ENCODE measurements around the gene P4HTM. TPM values are rescaled to one million over a fixed set of nuclear protein-coding genes. Genes with fewer than 3 reads are reported as not detected.

Gene P4HTM
- total RNA-seq, 1 experiment from 2014 or later = 49.1 TPM

GRCh38 chr3:49025793-49026520 is 35.9 kb downstream of the P4HTM start:
- intact Hi-C loops (cut with micrococcal nuclease; ENCODE audit: unreplicated experiment) = loop anchor here (5.0 kb wide), 1 partner anchor 66 kb away; the partner anchor contains the start of gene QRICH1
- no peak for DNase-seq
- H3F3A ChIP-seq (ENCODE audit: insufficient read depth, low read depth) = peaks cover 52% of the 10 kb centered on the region
- no peak overlapping the region for H3K4me2 ChIP-seq
- peaks cover 14% of the 10 kb centered on the region; the same call in 1 of the 2 replicates for H3K36me3 ChIP-seq (ENCODE audit: low read depth)
- H4K20me1 ChIP-seq (ENCODE audit: insufficient read depth) = no peaks in the 10 kb centered on the region; the same call in 1 of the 2 replicates
- TF ChIP-seq EZH2 (IDR thresholded peaks at IDR 0.05; ENCODE audit: low read depth) (no peak), CTCF (conservative IDR thresholded peaks at IDR 0.05) (no peak)
- POLR2A ChIA-PET (ENCODE audit: unreplicated experiment) = interaction anchor here (0.6 kb wide), 1 partner anchor 282 kb away, joined by 5 read pairs; no protein-coding TSS in a partner anchor
- no peak overlapping the region for H3K4me3 ChIP-seq
- H3K27me3 ChIP-seq (ENCODE audit: insufficient read depth, low read depth) = no peaks in the 10 kb centered on the region
- no peak overlapping the region for H3K27ac ChIP-seq
- peaks cover 19% of the 10 kb centered on the region for H3K4me1 ChIP-seq (replicated peaks; ENCODE audit: insufficient read depth)
- H3K9me2 ChIP-seq (ENCODE audit: insufficient read depth) = no peaks in the 10 kb centered on the region
- no peaks in the 10 kb centered on the region for H3K9me3 ChIP-seq (ENCODE audit: insufficient read depth, low read depth)
- peaks cover 63% of the 10 kb centered on the region for H3K79me2 ChIP-seq (ENCODE audit: low read depth)
- CTCF ChIA-PET = no interaction called here
- no peak overlapping the region for H2AFZ ChIP-seq
- no TSS peak for BruUV-seq (replicated peaks)

DNA sequence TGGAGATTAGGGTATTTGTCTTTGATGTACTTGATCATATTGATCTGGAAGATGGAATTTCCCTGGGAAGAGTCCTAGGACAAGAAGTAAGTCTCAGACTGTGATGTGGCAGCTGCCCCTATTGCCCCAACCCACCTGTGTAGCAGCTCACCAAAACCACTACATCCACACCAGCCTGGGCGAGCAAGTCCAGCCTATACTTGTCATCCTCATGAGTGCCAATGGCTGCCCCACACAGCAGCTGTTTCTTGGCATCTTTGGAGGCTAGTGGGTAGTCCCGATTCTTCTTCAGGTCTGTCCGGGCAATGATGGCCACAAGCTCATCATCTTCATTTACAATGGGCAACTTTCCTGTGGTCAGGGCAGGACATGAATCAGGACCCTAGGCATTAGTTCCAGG is 36.5 kb downstream of the P4HTM start:
- Histone ChIP-seq H3K9me2 (ENCODE audit: insufficient read depth) (no peaks in the 10 kb centered on the region), H3K27me3 (ENCODE audit: insufficient read depth, low read depth) (no peaks in the 10 kb centered on the region), H3K4me1 (replicated peaks; ENCODE audit: insufficient read depth) (peaks cover 19% of the 10 kb centered on the region), H3K79me2 (ENCODE audit: low read depth) (peaks cover 61% of the 10 kb centered on the region), H3F3A (ENCODE audit: insufficient read depth, low read depth) (peaks cover 57% of the 10 kb centered on the region), H2AFZ (no peak overlapping the region), H4K20me1 (ENCODE audit: insufficient read depth) (no peaks in the 10 kb centered on the region; the same call in 1 of the 2 replicates), H3K36me3 (ENCODE audit: low read depth) (peaks cover 14% of the 10 kb centered on the region; the same call in 1 of the 2 replicates), H3K4me3 (no peak overlapping the region), H3K27ac (no peak overlapping the region), H3K4me2 (no peak overlapping the region), H3K9me3 (ENCODE audit: insufficient read depth, low read depth) (no peaks in the 10 kb centered on the region)
- intact Hi-C loops (cut with micrococcal nuclease; ENCODE audit: unreplicated experiment) = loop anchor here (5.0 kb wide), 1 partner anchor 66 kb away; the partner anchor contains the start of gene QRICH1
- POLR2A ChIA-PET (ENCODE audit: unreplicated experiment) = interaction anchor here (0.6 kb wide), 1 partner anchor 20 kb away, joined by 5 read pairs; the partner anchor contains the start of gene WDR6
- CTCF ChIA-PET = no interaction called here
- no peak for TF ChIP-seq CTCF (conservative IDR thresholded peaks at IDR 0.05)
- TF ChIP-seq EZH2 (IDR thresholded peaks at IDR 0.05; ENCODE audit: low read depth) = no peak
- no peak for DNase-seq
- no TSS peak for BruUV-seq (replicated peaks)

DNA sequence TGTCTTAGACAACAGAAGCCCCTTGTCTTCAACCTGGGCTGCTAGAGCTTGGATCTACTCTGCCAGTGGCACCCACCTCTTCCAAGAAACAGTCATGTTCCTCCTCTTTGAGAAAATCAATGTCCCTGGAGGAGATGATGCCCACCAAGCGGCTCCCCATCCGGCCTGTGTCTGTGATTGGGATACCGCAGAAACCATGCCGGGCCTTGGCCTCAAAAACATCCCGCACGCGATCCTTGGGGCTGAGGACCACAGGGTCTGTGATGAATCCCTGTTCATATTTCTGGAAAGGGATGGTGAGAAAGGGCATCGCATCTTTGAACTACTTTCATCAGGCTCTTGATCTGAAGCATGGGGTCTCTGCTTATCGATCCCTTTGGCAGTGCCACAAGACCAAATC is 37.6 kb downstream of the P4HTM start:
- Histone ChIP-seq H3K27ac (no peak overlapping the region), H3K4me2 (peak overlapping the region; percentile 95), H2AFZ (no peak overlapping the region), H3K4me3 (no peak overlapping the region), H3K27me3 (ENCODE audit: insufficient read depth, low read depth) (no peaks in the 10 kb centered on the region), H3K9me2 (ENCODE audit: insufficient read depth) (no peaks in the 10 kb centered on the region), H3K4me1 (replicated peaks; ENCODE audit: insufficient read depth) (peaks cover 19% of the 10 kb centered on the region), H3K79me2 (ENCODE audit: low read depth) (peaks cover 57% of the 10 kb centered on the region), H4K20me1 (ENCODE audit: insufficient read depth) (no peaks in the 10 kb centered on the region; the same call in 1 of the 2 replicates), H3F3A (ENCODE audit: insufficient read depth, low read depth) (peaks cover 49% of the 10 kb centered on the region), H3K9me3 (ENCODE audit: insufficient read depth, low read depth) (no peaks in the 10 kb centered on the region), H3K36me3 (ENCODE audit: low read depth) (peaks cover 14% of the 10 kb centered on the region; the same call in 1 of the 2 replicates)
- no TSS peak for BruUV-seq (replicated peaks)
- intact Hi-C loops (cut with micrococcal nuclease; ENCODE audit: unreplicated experiment) = loop anchor here (5.0 kb wide), 1 partner anchor 65 kb away; the partner anchor contains the start of gene QRICH1
- no peak for DNase-seq
- TF ChIP-seq EZH2 (IDR thresholded peaks at IDR 0.05; ENCODE audit: low read depth) = no peak
- no peak for TF ChIP-seq CTCF (conservative IDR thresholded peaks at IDR 0.05)
- ChIA-PET CTCF (no interaction called here), POLR2A (ENCODE audit: unreplicated experiment) (no interaction called here)
